PC-9 (cell line): ENCODE results near the gene CTCF. TPM values are rescaled to one million over a fixed set of nuclear protein-coding genes. Genes with fewer than 3 reads are reported as not detected.
A peak's percentile ranks its signal among the peaks of the same experiment; 100 is the strongest.

Experiments used
- BruUV-seq: library from RNA; stranded (reverse); fragments of 400-500 nt; replicated peaks from 2 replicates; lab custom pipeline; 2021; lab: Mats Ljungman, UMichigan
- CTCF ChIA-PET: fragments of 300-600 bp; sonication (Branson Sonifier 250); formaldehyde crosslinking; loops from one replicate; lab custom pipeline; 2022; ENCODE audit warnings: antibody characterized with exemption; lab: Charles Lee
- POLR2A ChIA-PET: fragments of 300-600 bp; sonication (Branson Sonifier 250); formaldehyde crosslinking; loops from one replicate; lab custom pipeline; 2022; ENCODE audit warnings: antibody characterized with exemption; ENCODE audit not compliant: unreplicated experiment; lab: Charles Lee
- DNase-seq, 2 experiments: peaks; one replicate each; pipeline versions ENCODE4 v3.0.0 to v3.0.0-alpha.2; 2015 to 2022; ENCODE audit warnings: mixed read lengths in 1 of 2
- H2AFZ ChIP-seq: fragments of 200-600 bp; sonication (generic); 2 replicates; pipeline ENCODE4 v1.8.1; 2017; ENCODE audit warnings: antibody characterized with exemption
- H3F3A ChIP-seq: fragments of 200-600 bp; sonication (generic); 2 replicates; pipeline ENCODE4 v1.8.1; 2017; ENCODE audit warnings: antibody characterized with exemption, mild to moderate bottlenecking, low read depth; ENCODE audit not compliant: insufficient read depth
- H3K27ac ChIP-seq: fragments of 200-600 bp; sonication (generic); 2 replicates; pipeline ENCODE4 v1.6.1; 2016; ENCODE audit warnings: mixed run types
- H3K27me3 ChIP-seq: fragments of 200-600 bp; sonication (generic); 2 replicates; pipeline ENCODE4 v1.6.1; 2016; ENCODE audit warnings: low read depth, mixed run types; ENCODE audit not compliant: insufficient read depth
- H3K36me3 ChIP-seq: fragments of 200-600 bp; sonication (generic); 2 replicates; pipeline ENCODE4 v1.6.1; 2016; ENCODE audit warnings: low read depth, mixed run types
- H3K4me1 ChIP-seq: fragments of 200-600 bp; sonication (generic); replicated peaks from 2 replicates; pipeline ENCODE4 v1.6.1; 2016; ENCODE audit warnings: mixed run types; ENCODE audit not compliant: insufficient read depth
- H3K4me2 ChIP-seq: fragments of 200-600 bp; sonication (generic); 2 replicates; pipeline ENCODE4 v1.6.1; 2017; ENCODE audit warnings: mixed run types
- H3K4me3 ChIP-seq: fragments of 200-600 bp; sonication (generic); 2 replicates; pipeline ENCODE4 v1.6.1; 2016; ENCODE audit warnings: mixed run types
- H3K79me2 ChIP-seq: fragments of 200-600 bp; sonication (generic); 2 replicates; pipeline ENCODE4 v1.6.1; 2017; ENCODE audit warnings: low read depth, mixed run types
- H3K9me2 ChIP-seq: fragments of 200-600 bp; sonication (generic); 2 replicates; pipeline ENCODE4 v1.8.1; 2017; ENCODE audit warnings: mild to moderate bottlenecking; ENCODE audit not compliant: insufficient read depth
- H3K9me3 ChIP-seq: fragments of 200-600 bp; sonication (generic); 2 replicates; pipeline ENCODE4 v1.8.1; 2016; ENCODE audit warnings: low read depth; ENCODE audit not compliant: insufficient read depth
- H4K20me1 ChIP-seq: fragments of 200-600 bp; sonication (generic); 2 replicates; pipeline ENCODE4 v1.8.1; 2017; ENCODE audit not compliant: insufficient read depth
- CTCF ChIP-seq: fragments of 200-600 bp; sonication (generic); conservative IDR thresholded peaks from 2 replicates; pipeline ENCODE4 v1.6.1; 2017; ENCODE audit warnings: mixed run types, antibody characterized with exemption, mild to moderate bottlenecking, moderate library complexity
- EZH2 ChIP-seq: fragments of 200-600 bp; sonication (generic); IDR thresholded peaks from 2 replicates; pipeline ENCODE4 v1.8.0; 2017; ENCODE audit warnings: antibody characterized with exemption, low read depth
- intact Hi-C: fragments of 100-400 bp; cut with micrococcal nuclease; formaldehyde crosslinking; loops from one replicate; pipeline ENCODE4 v1.10.0; 2022; ENCODE audit not compliant: unreplicated experiment
- total RNA-seq: library from RNA; stranded (reverse); gene quantifications from 2 replicates; pipeline ENCODE4 v1.2.3, GENCODE V29; 2021

CTCF gene
- total RNA-seq, 1 experiment from 2014 or later = 39.0 TPM

DNA sequence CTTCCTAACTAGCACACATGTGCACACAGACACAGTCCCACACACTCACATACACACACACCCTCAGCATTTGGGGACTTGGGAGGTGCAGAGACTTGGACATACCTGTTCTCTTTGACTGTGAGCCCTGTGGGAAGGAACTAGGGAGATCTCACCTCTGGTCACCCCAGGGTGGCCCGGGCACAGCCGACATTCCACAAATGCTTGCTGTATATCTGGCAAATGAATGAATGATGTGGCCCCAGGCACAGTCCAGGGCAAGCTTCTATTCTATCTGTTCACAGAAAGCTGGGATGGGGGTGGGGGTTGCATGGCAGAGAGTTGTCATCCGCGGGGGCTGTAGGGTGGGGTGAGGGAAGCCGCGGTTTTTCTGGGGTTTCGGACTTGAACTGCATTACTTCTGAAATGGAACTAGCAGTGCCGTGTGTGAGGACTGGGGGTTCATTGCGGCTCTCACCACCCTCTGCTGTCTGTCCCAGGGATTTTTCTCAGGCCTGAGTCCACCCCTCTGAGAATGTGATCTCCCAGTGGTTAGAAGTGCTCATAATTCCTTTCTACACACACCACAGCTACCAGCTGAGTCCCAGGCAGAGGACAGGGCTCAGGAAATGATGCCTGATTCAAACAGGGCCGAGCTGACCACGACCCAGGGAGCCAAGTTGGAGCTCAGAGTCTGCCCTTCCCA is 37.0 kb upstream of the CTCF start:
- H3K4me2 ChIP-seq = peak overlapping the region; percentile 27
- H3K79me2 ChIP-seq = peaks cover 7% of the 10 kb centered on the region
- no peak for TF ChIP-seq EZH2
- peak; percentile 32; the same call in 1 of the 2 replicates for TF ChIP-seq CTCF
- DNase-seq = peak; percentile 77 to 84
- peak overlapping the region; percentile 11; the same call in 1 of the 2 replicates for H3K27ac ChIP-seq
- H3K36me3 ChIP-seq = no peaks in the 10 kb centered on the region
- H3F3A ChIP-seq = peaks cover 50% of the 10 kb centered on the region
- ChIA-PET CTCF (interaction anchor here (0.6 kb wide), 1 partner anchor 17 kb away, joined by 3 read pairs; no protein-coding TSS in a partner anchor), POLR2A (no interaction called here)
- H3K4me1 ChIP-seq = peaks cover 45% of the 10 kb centered on the region
- intact Hi-C loops = no loop called here
- H3K9me2 ChIP-seq = no peaks in the 10 kb centered on the region
- no TSS peak for BruUV-seq
- H3K4me3 ChIP-seq = no peak overlapping the region
- H3K9me3 ChIP-seq = no peaks in the 10 kb centered on the region
- H2AFZ ChIP-seq = no peak overlapping the region
- no peaks in the 10 kb centered on the region for H3K27me3 ChIP-seq
- no peaks in the 10 kb centered on the region for H4K20me1 ChIP-seq

- H3F3A ChIP-seq = peaks cover 49% of the 10 kb centered on the region
- H3K4me2 ChIP-seq = peak overlapping the region; percentile 27; the same call in 1 of the 2 replicates
- CTCF ChIA-PET = interaction anchor here (0.5 to 0.6 kb wide), 2 partner anchors 16 to 100 kb away, joined by 3 to 4 read pairs; no protein-coding TSS in a partner anchor
- H2AFZ ChIP-seq = no peak overlapping the region
- H3K27ac ChIP-seq = peak overlapping the region; percentile 11; the same call in 1 of the 2 replicates
- BruUV-seq = no TSS peak
- no peaks in the 10 kb centered on the region for H3K9me3 ChIP-seq
- intact Hi-C loops = no loop called here
- POLR2A ChIA-PET = interaction anchor here (0.5 to 0.6 kb wide), 2 partner anchors 21 to 1132 kb away, joined by 3 read pairs; no protein-coding TSS in a partner anchor
- peaks cover 3% of the 10 kb centered on the region; the same call in 1 of the 2 replicates for H4K20me1 ChIP-seq
- peak in 1 of 2 experiments; percentile 39 for DNase-seq
- no peaks in the 10 kb centered on the region for H3K27me3 ChIP-seq
- no peaks in the 10 kb centered on the region for H3K9me2 ChIP-seq
- no peaks in the 10 kb centered on the region for H3K36me3 ChIP-seq
- peaks cover 17% of the 10 kb centered on the region for H3K79me2 ChIP-seq
- TF ChIP-seq EZH2 (no peak), CTCF (no peak)
- H3K4me3 ChIP-seq = no peak overlapping the region
- H3K4me1 ChIP-seq = peaks cover 52% of the 10 kb centered on the region
Observed at GRCh38 chr16:67526149-67526791, 36.1 kb upstream of the CTCF start.

- no peaks in the 10 kb centered on the region for H3K36me3 ChIP-seq
- intact Hi-C loops = no loop called here
- no peak within 1 kb of the TSS for H3K27ac ChIP-seq
- H3F3A ChIP-seq = peaks cover 49% of the 10 kb centered on the region
- H4K20me1 ChIP-seq = peaks cover 3% of the 10 kb centered on the region; the same call in 1 of the 2 replicates
- H3K27me3 ChIP-seq = no peaks in the 10 kb centered on the region
- no peaks in the 10 kb centered on the region for H3K9me3 ChIP-seq
- H3K4me3 ChIP-seq = peak within 1 kb of the TSS; percentile 91
- peaks cover 48% of the 10 kb centered on the region for H3K4me1 ChIP-seq
- POLR2A ChIA-PET = no interaction called here
- H3K79me2 ChIP-seq = peaks cover 35% of the 10 kb centered on the region
- H2AFZ ChIP-seq = peak within 1 kb of the TSS; percentile 79
- peak within 1 kb of the TSS; percentile 92 for H3K4me2 ChIP-seq
- no peak for TF ChIP-seq CTCF
- TF ChIP-seq EZH2 = no peak
- peak in 1 of 2 experiments; percentile 54 for DNase-seq
- BruUV-seq = no TSS peak
- CTCF ChIA-PET = interaction anchor here (0.6 kb wide), 1 partner anchor 15 kb away, joined by 3 read pairs; no protein-coding TSS in a partner anchor
- H3K9me2 ChIP-seq = no peaks in the 10 kb centered on the region
Observed at GRCh38 chr16:67528222-67528869, 34.0 kb upstream of the CTCF start, which contains the start of gene RIPOR1. Gene RIPOR1 (plus strand): TSS chr16:67528829. CDS start chr16:67538447, 9,618 bp downstream.
